ENCODE results near the gene AHSG. TPM values are rescaled to one million over a fixed set of nuclear protein-coding genes. Genes with fewer than 3 reads are reported as not detected.

AHSG gene
- total and polyA plus RNA-seq, 4 donors = 0.03 to 0.92 (median 0.20) TPM; not detected in 1

GRCh38 chr3:186625600-186626042 is 12.8 kb downstream of the AHSG start:
- ATAC-seq (ENCODE audit: insufficient read depth, low FRiP score) = no peak
- 79 to 83% methylated on average over 4 of the region's 4 CpGs for WGBS, 2 donors

GRCh38 chr3:186626254-186626847 is 13.5 kb downstream of the AHSG start:
- Histone ChIP-seq H3K9me3 (ENCODE audit: control insufficient read depth in 4 of 4, insufficient read depth in 3 of 4, low read length in 3 of 4) (peaks cover 0 to 3% (median 0%) of the 10 kb centered on the region in 4 donors), H3K4me1 (ENCODE audit: control insufficient read depth in 5 of 5, insufficient read depth in 5 of 5, low read length in 5 of 5) (no peaks in the 10 kb centered on the region), H3K27me3 (ENCODE audit: control insufficient read depth in 3 of 3, insufficient read depth in 3 of 3, low read length in 2 of 3) (peaks cover 0 to 5% (median 0%) of the 10 kb centered on the region in 3 donors), H3K27ac (ENCODE audit: low read depth in 1 of 2, low read length in 1 of 2) (no peak overlapping the region), H3K9ac (ENCODE audit: insufficient read depth in 1 of 2, low read length in 2 of 2) (no peak overlapping the region), H3K36me3 (ENCODE audit: control insufficient read depth in 4 of 4, insufficient read depth in 4 of 4, low read length in 4 of 4) (no peaks in the 10 kb centered on the region), H3K4me3 (no peak overlapping the region)
- ATAC-seq (ENCODE audit: insufficient read depth, low FRiP score) (no peak), DNase-seq (no peak)
- no peak for TF ChIP-seq CTCF (IDR thresholded peaks at IDR 0.05; ENCODE audit: control extremely low read depth, extremely low read depth)
- WGBS, 2 donors = 63 to 74% methylated on average over 7 of the region's 7 CpGs

More at GRCh38 chr3:186625600-186626042, 12.8 kb downstream of the AHSG start:
- TF ChIP-seq CTCF (IDR thresholded peaks at IDR 0.05; ENCODE audit: control extremely low read depth, extremely low read depth) = no peak
- DNase-seq = no peak
- no peaks in the 10 kb centered on the region for H3K4me1 ChIP-seq (ENCODE audit: control insufficient read depth in 5 of 5, insufficient read depth in 5 of 5, low read length in 5 of 5)
- H3K27ac ChIP-seq (ENCODE audit: low read depth in 1 of 2, low read length in 1 of 2) = no peak overlapping the region
- peaks cover 0 to 3% (median 0%) of the 10 kb centered on the region in 4 donors for H3K9me3 ChIP-seq (ENCODE audit: control insufficient read depth in 4 of 4, insufficient read depth in 3 of 4, low read length in 3 of 4)
- H3K27me3 ChIP-seq (ENCODE audit: control insufficient read depth in 3 of 3, insufficient read depth in 3 of 3, low read length in 2 of 3) = peaks cover 0 to 5% (median 0%) of the 10 kb centered on the region in 3 donors
- no peak overlapping the region for H3K4me3 ChIP-seq
- no peak overlapping the region for H3K9ac ChIP-seq (ENCODE audit: insufficient read depth in 1 of 2, low read length in 2 of 2)
- H3K36me3 ChIP-seq (ENCODE audit: control insufficient read depth in 4 of 4, insufficient read depth in 4 of 4, low read length in 4 of 4) = no peaks in the 10 kb centered on the region

- Histone ChIP-seq H3K9me3 (ENCODE audit: control insufficient read depth in 4 of 4, insufficient read depth in 3 of 4, low read length in 3 of 4) (peaks cover 0 to 2% (median 0%) of the 10 kb centered on the region in 4 donors), H3K27me3 (ENCODE audit: control insufficient read depth in 3 of 3, insufficient read depth in 3 of 3, low read length in 2 of 3) (peaks cover 0 to 5% (median 0%) of the 10 kb centered on the region in 3 donors), H3K4me1 (ENCODE audit: control insufficient read depth in 5 of 5, insufficient read depth in 5 of 5, low read length in 5 of 5) (no peaks in the 10 kb centered on the region), H3K27ac (ENCODE audit: low read depth in 1 of 2, low read length in 1 of 2) (no peak overlapping the region), H3K4me3 (no peak overlapping the region), H3K9ac (ENCODE audit: insufficient read depth in 1 of 2, low read length in 2 of 2) (no peak overlapping the region), H3K36me3 (ENCODE audit: control insufficient read depth in 4 of 4, insufficient read depth in 4 of 4, low read length in 4 of 4) (no peaks in the 10 kb centered on the region)
- no peak for TF ChIP-seq CTCF (IDR thresholded peaks at IDR 0.05; ENCODE audit: control extremely low read depth, extremely low read depth)
- no peak for ATAC-seq (ENCODE audit: insufficient read depth, low FRiP score)
- DNase-seq = no peak
- WGBS, 2 donors = 94 to 96% methylated on average over 7 of the region's 7 CpGs
These were observed 15.1 kb downstream of the AHSG start for GRCh38 chr3:186627852-186628414.
